ENCODE data around the gene APLP1.

DNA sequence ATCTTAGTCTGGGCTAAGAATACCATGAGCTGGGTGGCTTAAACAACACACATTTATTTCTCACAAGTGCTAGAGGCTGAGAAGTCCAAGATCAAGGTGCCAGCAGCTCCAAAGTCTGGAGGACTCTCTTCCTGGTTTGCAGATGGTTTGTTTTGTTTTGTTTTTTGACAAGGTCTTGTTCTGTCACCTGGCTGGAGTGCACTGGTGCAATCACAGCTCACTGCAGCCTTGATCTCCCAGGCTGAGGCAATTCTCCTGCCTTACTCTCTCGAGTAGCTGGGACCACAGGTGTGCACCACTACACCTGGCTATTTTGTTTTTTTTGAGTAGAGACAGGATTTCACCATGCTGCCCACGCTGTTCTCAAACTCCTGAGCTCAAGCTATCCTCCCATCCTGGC, 15.5 kb downstream of the APLP1 start:
- TF ChIP-seq, protein P1, sequence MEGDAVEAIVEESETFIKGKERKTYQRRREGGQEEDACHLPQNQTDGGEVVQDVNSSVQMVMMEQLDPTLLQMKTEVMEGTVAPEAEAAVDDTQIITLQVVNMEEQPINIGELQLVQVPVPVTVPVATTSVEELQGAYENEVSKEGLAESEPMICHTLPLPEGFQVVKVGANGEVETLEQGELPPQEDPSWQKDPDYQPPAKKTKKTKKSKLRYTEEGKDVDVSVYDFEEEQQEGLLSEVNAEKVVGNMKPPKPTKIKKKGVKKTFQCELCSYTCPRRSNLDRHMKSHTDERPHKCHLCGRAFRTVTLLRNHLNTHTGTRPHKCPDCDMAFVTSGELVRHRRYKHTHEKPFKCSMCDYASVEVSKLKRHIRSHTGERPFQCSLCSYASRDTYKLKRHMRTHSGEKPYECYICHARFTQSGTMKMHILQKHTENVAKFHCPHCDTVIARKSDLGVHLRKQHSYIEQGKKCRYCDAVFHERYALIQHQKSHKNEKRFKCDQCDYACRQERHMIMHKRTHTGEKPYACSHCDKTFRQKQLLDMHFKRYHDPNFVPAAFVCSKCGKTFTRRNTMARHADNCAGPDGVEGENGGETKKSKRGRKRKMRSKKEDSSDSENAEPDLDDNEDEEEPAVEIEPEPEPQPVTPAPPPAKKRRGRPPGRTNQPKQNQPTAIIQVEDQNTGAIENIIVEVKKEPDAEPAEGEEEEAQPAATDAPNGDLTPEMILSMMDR (IDR thresholded peaks at IDR 0.05 in 4 of 5, conservative IDR thresholded peaks at IDR 0.05 in 1 of 5) = no peak
- no peak for TF ChIP-seq POLR2A (IDR thresholded peaks at IDR 0.05)

All from gastrocnemius medialis (tissue), 4 donors.